Measurements from ENCODE around the gene ABHD11. TPM values are rescaled to one million over a fixed set of nuclear protein-coding genes. Genes with fewer than 3 reads are reported as not detected.

ABHD11 gene
- total and polyA plus RNA-seq, 4 donors = 22.2 to 52.9 (median 40.3) TPM

Small RNA genes within 50 kb of the gene (small RNA-seq; reads per million reads assigned to genes)
- gene MIR4284 (ENCODE audit: low replicate concordance) = not detected
- gene RN7SL265P (ENCODE audit: low replicate concordance) = not detected

Other genes starting within 250 kb of the ABHD11 start
- gene BAZ1B, start 216.5 kb downstream of the ABHD11 start, total RNA-seq = 10 to 100 TPM; 45.8 to 65.0 TPM
- gene BAZ1B, start 216.5 kb downstream of the ABHD11 start, polyA plus RNA-seq = 10 to 100 TPM; 19.9 to 20.1 TPM
- 10 to 100 TPM; 17.7 to 58.6 TPM for gene BCL7B, start 181.1 kb downstream of the ABHD11 start, total RNA-seq
- 10 to 100 TPM; 62.7 to 71.0 TPM for gene BCL7B, start 181.1 kb downstream of the ABHD11 start, polyA plus RNA-seq
- 10 to 100 TPM; 39.5 to 48.2 TPM for gene TBL2, start 160.2 kb downstream of the ABHD11 start, total RNA-seq
- gene TBL2, start 160.2 kb downstream of the ABHD11 start, polyA plus RNA-seq = 10 to 100 TPM; 12.8 to 49.2 TPM
- 10 to 100 TPM in 1 of 2 donors, 1 to 10 TPM in 1; 1.3 to 16.1 TPM for gene MLXIPL, start 114.3 kb downstream of the ABHD11 start, total RNA-seq
- 10 to 100 TPM in 1 of 2 donors, 1 to 10 TPM in 1; 3.4 to 10.0 TPM for gene MLXIPL, start 114.3 kb downstream of the ABHD11 start, polyA plus RNA-seq
- gene VPS37D, start 71.0 kb downstream of the ABHD11 start, total RNA-seq = 1 to 10 TPM; 1.3 to 5.5 TPM
- gene VPS37D, start 71.0 kb downstream of the ABHD11 start, polyA plus RNA-seq = 1 to 10 TPM in 1 of 2 donors, under 1 TPM in 1; 0.66 to 1.3 TPM
- gene DNAJC30, start 55.3 kb downstream of the ABHD11 start, total RNA-seq = 10 to 100 TPM in 1 of 2 donors, 1 to 10 TPM in 1; 5.3 to 14.4 TPM
- 10 to 100 TPM in 1 of 2 donors, 1 to 10 TPM in 1; 8.1 to 10.0 TPM for gene DNAJC30, start 55.3 kb downstream of the ABHD11 start, polyA plus RNA-seq
- 10 to 100 TPM; 33.5 to 76.7 TPM for gene BUD23, start 55.2 kb downstream of the ABHD11 start, total RNA-seq
- gene BUD23, start 55.2 kb downstream of the ABHD11 start, polyA plus RNA-seq = 100 to 1,000 TPM in 1 of 2 donors, 10 to 100 TPM in 1; 71.7 to 118 TPM
- 1 to 10 TPM; 7.7 to 8.0 TPM for gene STX1A, start 19.1 kb downstream of the ABHD11 start, total RNA-seq
- gene STX1A, start 19.1 kb downstream of the ABHD11 start, polyA plus RNA-seq = 1 to 10 TPM; 4.1 to 7.7 TPM
- gene CLDN3, start 31.5 kb upstream of the ABHD11 start, total RNA-seq = 10 to 100 TPM; 43.4 to 43.8 TPM
- 10 to 100 TPM; 42.9 to 54.7 TPM for gene CLDN3, start 31.5 kb upstream of the ABHD11 start, polyA plus RNA-seq
- gene CLDN4, start 92.2 kb upstream of the ABHD11 start, total RNA-seq = 100 to 1,000 TPM; 150 to 169 TPM
- 100 to 1,000 TPM in 1 of 2 donors, 10 to 100 TPM in 1; 99.8 to 154 TPM for gene CLDN4, start 92.2 kb upstream of the ABHD11 start, polyA plus RNA-seq
- gene METTL27, start 103.7 kb upstream of the ABHD11 start, total RNA-seq = 10 to 100 TPM in 1 of 2 donors, 1 to 10 TPM in 1; 6.3 to 22.1 TPM
- gene METTL27, start 103.7 kb upstream of the ABHD11 start, polyA plus RNA-seq = 1 to 10 TPM; 2.3 to 3.9 TPM
- gene TMEM270, start 122.4 kb upstream of the ABHD11 start, total RNA-seq = 1 to 10 TPM in 1 of 2 donors, not detected in 1; 1.1 TPM
- gene TMEM270, start 122.4 kb upstream of the ABHD11 start, polyA plus RNA-seq = under 1 TPM; 0.19 to 0.20 TPM

Measured in lung (tissue), 5 donors.